HG03460 (cell line): ENCODE measurements around the gene TCF7L2.

Experiments
- ATAC-seq: cut with Tn5 transposase; IDR thresholded peaks from one replicate; pipeline ENCODE4 v1.9.1; 2021; ENCODE audit not compliant: unreplicated experiment

TCF7L2 gene

GRCh38 chr10:113020475-113020753, 70.4 kb downstream of the TCF7L2 start:
- no peak for ATAC-seq

- no peak for ATAC-seq
These were observed 70.8 kb downstream of the TCF7L2 start for GRCh38 chr10:113020838-113021237.

- ATAC-seq = no peak
These were observed 71.4 kb downstream of the TCF7L2 start for GRCh38 chr10:113021268-113022040.

- ATAC-seq = no peak
These were observed 72.2 kb downstream of the TCF7L2 start for GRCh38 chr10:113022265-113022664.

GRCh38 chr10:113023017-113023416, 73.0 kb downstream of the TCF7L2 start:
- no peak for ATAC-seq

- no peak for ATAC-seq
These were observed 74.9 kb downstream of the TCF7L2 start for GRCh38 chr10:113024930-113025329.

GRCh38 chr10:113025487-113025886, 75.4 kb downstream of the TCF7L2 start:
- no peak for ATAC-seq

GRCh38 chr10:113026679-113027078, 76.6 kb downstream of the TCF7L2 start:
- no peak for ATAC-seq

- ATAC-seq = no peak
These were observed 77.2 kb downstream of the TCF7L2 start for GRCh38 chr10:113027230-113027573.

GRCh38 chr10:113027574-113028455, 77.8 kb downstream of the TCF7L2 start:
- ATAC-seq = no peak

GRCh38 chr10:113028456-113029440, 78.7 kb downstream of the TCF7L2 start:
- ATAC-seq = no peak

GRCh38 chr10:113030453-113030852, 80.4 kb downstream of the TCF7L2 start:
- ATAC-seq = no peak

GRCh38 chr10:113031147-113031546, 81.1 kb downstream of the TCF7L2 start:
- ATAC-seq = no peak

GRCh38 chr10:113033991-113034390, 83.9 kb downstream of the TCF7L2 start:
- ATAC-seq = no peak

GRCh38 chr10:113035732-113036312, 85.8 kb downstream of the TCF7L2 start:
- ATAC-seq = no peak

- ATAC-seq = no peak
These were observed 86.6 kb downstream of the TCF7L2 start for GRCh38 chr10:113036619-113037018.

- no peak for ATAC-seq
These were observed 87.2 kb downstream of the TCF7L2 start for GRCh38 chr10:113037218-113037617.

- ATAC-seq = no peak
These were observed 88.1 kb downstream of the TCF7L2 start for GRCh38 chr10:113038183-113038582.

GRCh38 chr10:113038985-113039384, 88.9 kb downstream of the TCF7L2 start:
- ATAC-seq = no peak

- ATAC-seq = no peak
These were observed 91.3 kb downstream of the TCF7L2 start for GRCh38 chr10:113041324-113041723.
